Nucleus accumbens (tissue), 56 donors: ENCODE measurements around the gene KIF3B.
"Not testable (repeated sequence)": the region's sequence is repeated elsewhere in the genome, so short reads cannot be mapped to it uniquely, and the experiment has no call there.

Experiments
- DNase-seq, 56 donors: peaks; one replicate each; lab custom pipeline; 2025; lab: John Stamatoyannopoulos, UW

Gene KIF3B

GRCh38 chr20:32378461-32378860 is 101.0 kb downstream of the KIF3B start:
- DNase-seq: no peak

- not testable (repeated sequence) for DNase-seq
These were observed 102.6 kb downstream of the KIF3B start for GRCh38 chr20:32380037-32380436.

GRCh38 chr20:32380745-32381144 is 103.3 kb downstream of the KIF3B start:
- DNase-seq: no peak

GRCh38 chr20:32382102-32382950 is 104.9 kb downstream of the KIF3B start:
- no peak for DNase-seq

GRCh38 chr20:32383441-32383840 is 106.0 kb downstream of the KIF3B start:
- not testable (repeated sequence) for DNase-seq
